Brain microvascular endothelial cell (primary cell): ENCODE data around the gene C9orf72.

Experiments used
- DNase-seq: peaks from one replicate; pipeline ENCODE4 v3.0.0-alpha.2; 2020
- H3K27ac ChIP-seq: fragments of 250-450 bp; sonication (Bioruptor Pico); 2 replicates; pipeline ENCODE4 v1.5.1; 2020; ENCODE audit warnings: mild to moderate bottlenecking, moderate library complexity
- H3K27me3 ChIP-seq: fragments of 250-450 bp; sonication (Bioruptor Pico); replicated peaks from 2 replicates; pipeline ENCODE4 v1.5.1; 2020; ENCODE audit warnings: mild to moderate bottlenecking
- H3K36me3 ChIP-seq: fragments of 250-450 bp; sonication (Bioruptor Pico); replicated peaks from 2 replicates; pipeline ENCODE4 v1.5.1; 2020; ENCODE audit warnings: mild to moderate bottlenecking
- H3K4me3 ChIP-seq: 2 replicates; pipeline ENCODE4 v1.5.1; 2011; ENCODE audit warnings: low read depth, mild to moderate bottlenecking, control low read depth, low read length, moderate library complexity
- CTCF ChIP-seq: IDR thresholded peaks from 2 replicates; pipeline ENCODE4 v1.5.1; 2011; ENCODE audit warnings: low read depth, mild to moderate bottlenecking, moderate library complexity, low read length, control low read depth, inconsistent platforms; ENCODE audit errors: missing control alignments
- in situ Hi-C: cut with HindIII; loops from 2 replicates; pipeline ENCODE4 v1.10.0; 2017; ENCODE audit warnings: low sequenced_read_pairs, low pct_ligation_motif_present

Gene C9orf72

GRCh38 chr9:27599102-27599869 is 26.0 kb upstream of the C9orf72 start:
- H3K27ac ChIP-seq, result no peak overlapping the region
- no peak for TF ChIP-seq CTCF

GRCh38 chr9:27595733-27596132 is 22.5 kb upstream of the C9orf72 start:
- TF ChIP-seq CTCF, result no peak
- Histone ChIP-seq H3K27ac (no peak overlapping the region), H3K27me3 (no peaks in the 10 kb centered on the region), H3K4me3 (no peak overlapping the region), H3K36me3 (no peaks in the 10 kb centered on the region)
- no peak for DNase-seq
- in situ Hi-C loops, result no loop called here

More at GRCh38 chr9:27599102-27599869, 26.0 kb upstream of the C9orf72 start:
- no peaks in the 10 kb centered on the region for H3K27me3 ChIP-seq
- H3K36me3 ChIP-seq, result no peaks in the 10 kb centered on the region
- DNase-seq, result no peak
- H3K4me3 ChIP-seq, result no peak overlapping the region
- in situ Hi-C loops, result no loop called here

- TF ChIP-seq CTCF, result no peak
- in situ Hi-C loops, result no loop called here
- Histone ChIP-seq H3K4me3 (no peak overlapping the region), H3K27ac (no peak overlapping the region), H3K27me3 (no peaks in the 10 kb centered on the region), H3K36me3 (no peaks in the 10 kb centered on the region)
- no peak for DNase-seq
Observed at GRCh38 chr9:27591672-27592071, 18.4 kb upstream of the C9orf72 start.

GRCh38 chr9:27591093-27591492 is 17.8 kb upstream of the C9orf72 start:
- Histone ChIP-seq H3K36me3 (no peaks in the 10 kb centered on the region), H3K27ac (no peak overlapping the region), H3K27me3 (no peaks in the 10 kb centered on the region), H3K4me3 (no peak overlapping the region)
- TF ChIP-seq CTCF, result no peak
- DNase-seq, result no peak
- in situ Hi-C loops, result no loop called here

GRCh38 chr9:27590651-27591050 is 17.4 kb upstream of the C9orf72 start:
- Histone ChIP-seq H3K4me3 (no peak overlapping the region), H3K27ac (no peak overlapping the region), H3K27me3 (no peaks in the 10 kb centered on the region), H3K36me3 (no peaks in the 10 kb centered on the region)
- in situ Hi-C loops, result no loop called here
- no peak for DNase-seq
- TF ChIP-seq CTCF, result no peak

- Histone ChIP-seq H3K27ac (no peak overlapping the region), H3K36me3 (no peaks in the 10 kb centered on the region), H3K4me3 (no peak overlapping the region), H3K27me3 (no peaks in the 10 kb centered on the region)
- in situ Hi-C loops, result no loop called here
- DNase-seq, result no peak
- TF ChIP-seq CTCF, result no peak
Observed at GRCh38 chr9:27589462-27589861, 16.2 kb upstream of the C9orf72 start.
